Panc1 (cell line): ENCODE data around the gene C9. TPM values are rescaled to one million over a fixed set of nuclear protein-coding genes. Genes with fewer than 3 reads are reported as not detected.

Experiments used
- ATAC-seq: fragments of 200-7000 bp; cut with Tn5 transposase; 2 replicates; pipeline ENCODE4 v1.9.1; 2020; ENCODE audit warnings: mild to moderate bottlenecking, moderate library complexity
- BruUV-seq: library from RNA; stranded (reverse); fragments of 400-500 nt; replicated peaks from 2 replicates; lab custom pipeline; 2021; lab: Mats Ljungman, UMichigan
- CTCF ChIA-PET: fragments of 300-600 bp; sonication (Branson Sonifier 250); formaldehyde crosslinking; loops from one replicate; lab custom pipeline; 2022; ENCODE audit warnings: antibody characterized with exemption; lab: Charles Lee
- POLR2A ChIA-PET: fragments of 300-600 bp; sonication (Branson Sonifier 250); formaldehyde crosslinking; loops from one replicate; lab custom pipeline; 2022; ENCODE audit warnings: antibody characterized with exemption; lab: Charles Lee
- DNase-seq: peaks from one replicate; pipeline ENCODE4 v3.0.0-alpha.2; 2010; ENCODE audit warnings: low read depth, low spot score
- H3K27ac ChIP-seq: 2 replicates; pipeline ENCODE4 v1.5.1; 2011; ENCODE audit warnings: mild to moderate bottlenecking, low read length, inconsistent platforms
- H3K27me3 ChIP-seq: fragments of 200-500 bp; sonication (Bioruptor generic); 2 replicates; pipeline ENCODE4 v1.6.0; 2014; ENCODE audit warnings: low read length, inconsistent platforms; ENCODE audit not compliant: control insufficient read depth, insufficient read depth
- H3K36me3 ChIP-seq: fragments of 200-500 bp; sonication (Bioruptor generic); 2 replicates; pipeline ENCODE4 v1.5.1; 2014; ENCODE audit warnings: inconsistent platforms, mild to moderate bottlenecking, low read length, moderate library complexity; ENCODE audit not compliant: control insufficient read depth, insufficient read depth
- H3K4me1 ChIP-seq: 2 replicates; pipeline ENCODE4 v1.5.1; 2011; ENCODE audit warnings: inconsistent platforms, mild to moderate bottlenecking, low read length, moderate library complexity; ENCODE audit not compliant: control insufficient read depth, insufficient read depth
- H3K4me3 ChIP-seq, 2 experiments: 2 replicates each; pipeline ENCODE4 v1.5.1; 2011 to 2012; ENCODE audit warnings: low read depth in 2 of 2, low read length in 2 of 2, mild to moderate bottlenecking in 2 of 2, inconsistent platforms in 1 of 2, moderate library complexity in 1 of 2
- H3K9me3 ChIP-seq: fragments of 200-500 bp; sonication (Bioruptor generic); 2 replicates; pipeline ENCODE4 v1.5.1; 2014; ENCODE audit warnings: low read depth, mild to moderate bottlenecking, inconsistent platforms, low read length, moderate library complexity; ENCODE audit not compliant: control insufficient read depth, insufficient read depth
- POLR2AphosphoS5 ChIP-seq: IDR thresholded peaks from 2 replicates; pipeline ENCODE4 v1.6.1; 2012; ENCODE audit warnings: mild to moderate bottlenecking, low read depth, low read length, moderate library complexity
- SIN3A ChIP-seq: IDR thresholded peaks from 2 replicates; pipeline ENCODE4 v1.6.1; 2012; ENCODE audit warnings: low read depth, mild to moderate bottlenecking, low read length, moderate library complexity, borderline replicate concordance; ENCODE audit not compliant: insufficient read depth
- TCF7L2 ChIP-seq: IDR thresholded peaks from 2 replicates; pipeline ENCODE4 v1.6.1; 2011; ENCODE audit warnings: mild to moderate bottlenecking, low read depth, low read length, inconsistent platforms
- in situ Hi-C: cut with HindIII; loops from 2 replicates; pipeline ENCODE4 v1.10.0; 2016; ENCODE audit warnings: low sequenced_read_pairs, low pct_unique_long_range_greater_than_20kb
- intact Hi-C: fragments of 100-400 bp; cut with micrococcal nuclease; formaldehyde crosslinking; loops from one replicate; pipeline ENCODE4 v1.10.0; 2022; ENCODE audit not compliant: unreplicated experiment
- total RNA-seq: library from RNA; stranded (reverse); gene quantifications from one replicate; pipeline ENCODE4 v1.2.1, GENCODE V29; 2021; ENCODE audit not compliant: unreplicated experiment
- TF ChIP-seq, protein P1 (sequence below), 2 experiments: IDR thresholded peaks; 2 replicates each; pipeline ENCODE4 v1.6.1; 2011 to 2012; ENCODE audit warnings: low read depth in 2 of 2, control low read depth in 1 of 2, low read length in 1 of 2, mild to moderate bottlenecking in 1 of 2, moderate library complexity in 1 of 2; ENCODE audit not compliant: insufficient read depth in 1 of 2
- TF ChIP-seq, protein P2 (sequence below): fragments of 450-650 bp; IDR thresholded peaks from 2 replicates; pipeline ENCODE4 v1.5.1; 2017; ENCODE audit warnings: mild to moderate bottlenecking

The C9 gene
- total RNA-seq, 1 experiment from 2014 or later: 0.05 TPM

DNA sequence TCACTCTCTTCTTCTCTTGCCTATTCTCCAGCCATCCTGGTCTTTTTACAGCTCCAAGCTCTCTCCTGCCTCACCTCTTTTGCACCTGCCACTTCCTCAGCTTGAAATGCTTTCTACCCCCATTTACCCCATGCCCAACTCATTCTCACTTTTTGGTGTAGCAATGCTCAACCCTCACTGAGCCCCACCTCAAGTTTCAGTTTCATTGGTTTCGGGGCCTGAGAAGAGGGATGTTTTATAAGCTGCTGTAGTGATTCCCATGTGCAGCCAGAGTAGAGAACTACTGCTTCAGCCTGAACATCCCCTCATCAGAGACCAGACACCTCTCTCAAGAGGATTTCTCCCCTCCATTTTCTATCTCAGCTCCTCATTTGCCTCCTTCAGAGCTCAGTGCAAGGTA lies 99.8 kb downstream of the C9 start:
- H3K9me3 ChIP-seq: no peaks in the 10 kb centered on the region
- H3K27ac ChIP-seq: no peak overlapping the region
- TF ChIP-seq SIN3A (no peak), TCF7L2 (no peak)
- BruUV-seq: no TSS peak
- POLR2A ChIA-PET: interaction anchor here (0.7 kb wide), 1 partner anchor 211 kb away, joined by 8 read pairs; no protein-coding TSS in a partner anchor
- no peaks in the 10 kb centered on the region for H3K27me3 ChIP-seq
- in situ Hi-C loops: no loop called here
- no peak for DNase-seq
- CTCF ChIA-PET: no interaction called here
- no peaks in the 10 kb centered on the region for H3K36me3 ChIP-seq
- ATAC-seq: no peak
- intact Hi-C loops: no loop called here
- H3K4me3 ChIP-seq: no peak overlapping the region
- H3K4me1 ChIP-seq: no peaks in the 10 kb centered on the region

DNA sequence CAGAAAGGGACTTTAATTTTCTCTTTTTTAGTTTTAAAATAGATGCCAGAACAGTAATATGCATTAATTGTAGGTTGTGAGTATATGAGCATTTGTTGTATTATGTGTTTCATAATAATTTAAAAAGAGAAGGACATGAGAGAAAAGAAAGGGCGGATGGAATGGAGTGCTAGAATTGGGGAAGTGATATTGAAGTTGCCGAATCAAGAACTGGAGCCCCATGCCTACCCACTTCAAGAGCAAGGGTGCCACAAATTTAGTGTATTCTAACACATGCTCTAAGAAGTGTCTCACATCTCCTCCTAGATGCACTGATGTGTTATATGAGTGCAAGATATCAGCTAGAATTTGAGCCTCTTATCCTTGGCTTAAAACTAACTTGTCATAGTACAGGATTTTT lies 101.3 kb downstream of the C9 start:
- H3K4me1 ChIP-seq: no peaks in the 10 kb centered on the region
- no peaks in the 10 kb centered on the region for H3K27me3 ChIP-seq
- intact Hi-C loops: no loop called here
- H3K9me3 ChIP-seq: no peaks in the 10 kb centered on the region
- no peak for TF ChIP-seq TCF7L2
- TF ChIP-seq POLR2AphosphoS5: no peak
- no peak for TF ChIP-seq SIN3A
- TF ChIP-seq, protein P1, sequence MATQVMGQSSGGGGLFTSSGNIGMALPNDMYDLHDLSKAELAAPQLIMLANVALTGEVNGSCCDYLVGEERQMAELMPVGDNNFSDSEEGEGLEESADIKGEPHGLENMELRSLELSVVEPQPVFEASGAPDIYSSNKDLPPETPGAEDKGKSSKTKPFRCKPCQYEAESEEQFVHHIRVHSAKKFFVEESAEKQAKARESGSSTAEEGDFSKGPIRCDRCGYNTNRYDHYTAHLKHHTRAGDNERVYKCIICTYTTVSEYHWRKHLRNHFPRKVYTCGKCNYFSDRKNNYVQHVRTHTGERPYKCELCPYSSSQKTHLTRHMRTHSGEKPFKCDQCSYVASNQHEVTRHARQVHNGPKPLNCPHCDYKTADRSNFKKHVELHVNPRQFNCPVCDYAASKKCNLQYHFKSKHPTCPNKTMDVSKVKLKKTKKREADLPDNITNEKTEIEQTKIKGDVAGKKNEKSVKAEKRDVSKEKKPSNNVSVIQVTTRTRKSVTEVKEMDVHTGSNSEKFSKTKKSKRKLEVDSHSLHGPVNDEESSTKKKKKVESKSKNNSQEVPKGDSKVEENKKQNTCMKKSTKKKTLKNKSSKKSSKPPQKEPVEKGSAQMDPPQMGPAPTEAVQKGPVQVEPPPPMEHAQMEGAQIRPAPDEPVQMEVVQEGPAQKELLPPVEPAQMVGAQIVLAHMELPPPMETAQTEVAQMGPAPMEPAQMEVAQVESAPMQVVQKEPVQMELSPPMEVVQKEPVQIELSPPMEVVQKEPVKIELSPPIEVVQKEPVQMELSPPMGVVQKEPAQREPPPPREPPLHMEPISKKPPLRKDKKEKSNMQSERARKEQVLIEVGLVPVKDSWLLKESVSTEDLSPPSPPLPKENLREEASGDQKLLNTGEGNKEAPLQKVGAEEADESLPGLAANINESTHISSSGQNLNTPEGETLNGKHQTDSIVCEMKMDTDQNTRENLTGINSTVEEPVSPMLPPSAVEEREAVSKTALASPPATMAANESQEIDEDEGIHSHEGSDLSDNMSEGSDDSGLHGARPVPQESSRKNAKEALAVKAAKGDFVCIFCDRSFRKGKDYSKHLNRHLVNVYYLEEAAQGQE (IDR thresholded peaks at IDR 0.05; ENCODE audit: insufficient read depth in 1 of 2, low read depth in 2 of 2, low read length in 1 of 2): no peak
- TF ChIP-seq, protein P2, sequence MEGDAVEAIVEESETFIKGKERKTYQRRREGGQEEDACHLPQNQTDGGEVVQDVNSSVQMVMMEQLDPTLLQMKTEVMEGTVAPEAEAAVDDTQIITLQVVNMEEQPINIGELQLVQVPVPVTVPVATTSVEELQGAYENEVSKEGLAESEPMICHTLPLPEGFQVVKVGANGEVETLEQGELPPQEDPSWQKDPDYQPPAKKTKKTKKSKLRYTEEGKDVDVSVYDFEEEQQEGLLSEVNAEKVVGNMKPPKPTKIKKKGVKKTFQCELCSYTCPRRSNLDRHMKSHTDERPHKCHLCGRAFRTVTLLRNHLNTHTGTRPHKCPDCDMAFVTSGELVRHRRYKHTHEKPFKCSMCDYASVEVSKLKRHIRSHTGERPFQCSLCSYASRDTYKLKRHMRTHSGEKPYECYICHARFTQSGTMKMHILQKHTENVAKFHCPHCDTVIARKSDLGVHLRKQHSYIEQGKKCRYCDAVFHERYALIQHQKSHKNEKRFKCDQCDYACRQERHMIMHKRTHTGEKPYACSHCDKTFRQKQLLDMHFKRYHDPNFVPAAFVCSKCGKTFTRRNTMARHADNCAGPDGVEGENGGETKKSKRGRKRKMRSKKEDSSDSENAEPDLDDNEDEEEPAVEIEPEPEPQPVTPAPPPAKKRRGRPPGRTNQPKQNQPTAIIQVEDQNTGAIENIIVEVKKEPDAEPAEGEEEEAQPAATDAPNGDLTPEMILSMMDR: no peak
- DNase-seq: no peak
- ATAC-seq: no peak
- H3K27ac ChIP-seq: no peak overlapping the region
- POLR2A ChIA-PET: no interaction called here
- no peaks in the 10 kb centered on the region for H3K36me3 ChIP-seq
- CTCF ChIA-PET: no interaction called here
- in situ Hi-C loops: no loop called here
- no TSS peak for BruUV-seq
- no peak overlapping the region for H3K4me3 ChIP-seq

DNA sequence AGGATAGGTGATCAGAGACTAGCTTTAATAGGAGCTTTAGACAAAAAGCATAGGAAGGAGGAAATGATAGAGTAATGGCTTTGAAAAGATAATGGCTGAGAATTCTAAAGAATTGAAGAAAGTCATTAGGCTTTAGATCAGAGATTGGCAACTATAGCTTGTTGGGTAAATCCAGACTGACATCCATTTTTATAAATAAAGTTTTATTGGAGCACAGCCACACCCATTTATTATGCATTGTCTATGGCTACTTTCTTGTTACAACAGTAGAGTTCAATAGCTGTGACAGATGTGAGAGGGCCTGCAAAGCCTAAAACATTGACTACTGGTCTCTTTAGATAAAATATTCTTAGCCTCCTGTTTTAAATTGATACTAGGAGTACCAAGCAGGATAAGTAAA lies 104.2 kb downstream of the C9 start:
- in situ Hi-C loops: no loop called here
- Histone ChIP-seq H3K27me3 (no peaks in the 10 kb centered on the region), H3K36me3 (no peaks in the 10 kb centered on the region), H3K4me3 (no peak overlapping the region), H3K27ac (no peak overlapping the region), H3K9me3 (no peaks in the 10 kb centered on the region), H3K4me1 (no peaks in the 10 kb centered on the region)
- POLR2A ChIA-PET: interaction anchor here (0.6 kb wide), 1 partner anchor 1683 kb away, joined by 3 read pairs; no protein-coding TSS in a partner anchor
- TF ChIP-seq TCF7L2: no peak
- no peak for TF ChIP-seq SIN3A
- TF ChIP-seq POLR2AphosphoS5: no peak
- TF ChIP-seq, protein P2: no peak
- TF ChIP-seq, protein P1 (IDR thresholded peaks at IDR 0.05; ENCODE audit: insufficient read depth in 1 of 2, low read depth in 2 of 2, low read length in 1 of 2): no peak
- intact Hi-C loops: no loop called here
- ATAC-seq: no peak
- CTCF ChIA-PET: no interaction called here
- no TSS peak for BruUV-seq
- no peak for DNase-seq
